Stimulated activated CD8-positive, alpha-beta memory T cell treated with anti-CD3 and anti-CD28 coated beads, Interleukin-4, amount 100 ng/mL, for 4 hours (primary cell): ENCODE results near the gene PLAAT5.
"Not testable (repeated sequence)": the region's sequence is repeated elsewhere in the genome, so short reads cannot be mapped to it uniquely, and the experiment has no call there.

ENCODE experiments used
- DNase-seq, 2 donors: peaks; one replicate each; pipeline ENCODE4 v3.0.0-alpha.2; 2020; ENCODE audit warnings: low read depth in 2 of 2, low spot score in 1 of 2

The PLAAT5 gene

GRCh38 chr11:63485777-63486176 is 5.2 kb downstream of the PLAAT5 start:
- no peak for DNase-seq

- no peak for DNase-seq
Observed at GRCh38 chr11:63480039-63480438, 10.9 kb downstream of the PLAAT5 start.

- peak; percentile 11 to 23 for DNase-seq
Observed at GRCh38 chr11:63478896-63479295, 12.1 kb downstream of the PLAAT5 start.

- DNase-seq: no peak
Observed at GRCh38 chr11:63476618-63477017, 14.3 kb downstream of the PLAAT5 start.

- no peak for DNase-seq
Observed at GRCh38 chr11:63472372-63472771, 18.6 kb downstream of the PLAAT5 start.

GRCh38 chr11:63470311-63470710 is 20.7 kb downstream of the PLAAT5 start:
- DNase-seq: no peak

- no peak for DNase-seq
Observed at GRCh38 chr11:63462137-63462536, 28.8 kb downstream of the PLAAT5 start.

GRCh38 chr11:63459586-63459985 is 31.4 kb downstream of the PLAAT5 start:
- DNase-seq: no peak

GRCh38 chr11:63448646-63449045 is 42.3 kb downstream of the PLAAT5 start:
- DNase-seq: no peak

GRCh38 chr11:63445720-63446119 is 45.2 kb downstream of the PLAAT5 start:
- no peak for DNase-seq

- no peak for DNase-seq
Observed at GRCh38 chr11:63445118-63445517, 45.8 kb downstream of the PLAAT5 start.

- no peak for DNase-seq
Observed at GRCh38 chr11:63444160-63444559, 46.8 kb downstream of the PLAAT5 start.

GRCh38 chr11:63443714-63444113 is 47.3 kb downstream of the PLAAT5 start:
- no peak for DNase-seq

GRCh38 chr11:63435831-63436230 is 55.1 kb downstream of the PLAAT5 start:
- not testable (repeated sequence) for DNase-seq

GRCh38 chr11:63435351-63435750 is 55.6 kb downstream of the PLAAT5 start:
- not testable (repeated sequence) for DNase-seq

- DNase-seq: not testable (repeated sequence)
Observed at GRCh38 chr11:63430731-63431130, 60.2 kb downstream of the PLAAT5 start.

- no peak for DNase-seq
Observed at GRCh38 chr11:63427971-63428508, 62.9 kb downstream of the PLAAT5 start.

- DNase-seq: no peak
Observed at GRCh38 chr11:63417174-63417852, 73.7 kb downstream of the PLAAT5 start.
